NCI-H82 treated with DMSO at 0.1 percent for 48 hours (cell line): ENCODE results near the gene EDN2.

ENCODE experiments used
- DNase-seq: peaks from one replicate; lab custom pipeline; 2025; ENCODE audit not compliant: unreplicated experiment; lab: John Stamatoyannopoulos, UW

EDN2 gene

GRCh38 chr1:41518471-41518870 lies 34.0 kb upstream of the EDN2 start:
- no peak for DNase-seq

- DNase-seq = no peak
Measured at GRCh38 chr1:41517062-41517438, 32.6 kb upstream of the EDN2 start.

GRCh38 chr1:41516168-41517061 lies 31.9 kb upstream of the EDN2 start:
- DNase-seq = peak; percentile 57

- no peak for DNase-seq
Measured at GRCh38 chr1:41515778-41516167, 31.3 kb upstream of the EDN2 start.

GRCh38 chr1:41515131-41515678 lies 30.7 kb upstream of the EDN2 start:
- no peak for DNase-seq

GRCh38 chr1:41514381-41514780 lies 29.9 kb upstream of the EDN2 start:
- DNase-seq = no peak

GRCh38 chr1:41513383-41513735 lies 28.9 kb upstream of the EDN2 start:
- DNase-seq = no peak

GRCh38 chr1:41512701-41513382 lies 28.4 kb upstream of the EDN2 start:
- DNase-seq = no peak

GRCh38 chr1:41511239-41511540 lies 26.7 kb upstream of the EDN2 start:
- no peak for DNase-seq

GRCh38 chr1:41510531-41511238 lies 26.2 kb upstream of the EDN2 start:
- no peak for DNase-seq

- DNase-seq = no peak
Measured at GRCh38 chr1:41509270-41509671, 24.8 kb upstream of the EDN2 start.

- DNase-seq = no peak
Measured at GRCh38 chr1:41508290-41508689, 23.8 kb upstream of the EDN2 start.

- DNase-seq = no peak
Measured at GRCh38 chr1:41507836-41508235, 23.4 kb upstream of the EDN2 start.

- DNase-seq = peak; percentile 18
Measured at GRCh38 chr1:41507110-41507720, 22.7 kb upstream of the EDN2 start.

- DNase-seq = peak; percentile 47
Measured at GRCh38 chr1:41504114-41505035, 19.9 kb upstream of the EDN2 start.

GRCh38 chr1:41503538-41504113 lies 19.1 kb upstream of the EDN2 start:
- DNase-seq = no peak

- no peak for DNase-seq
Measured at GRCh38 chr1:41502912-41503311, 18.4 kb upstream of the EDN2 start.

GRCh38 chr1:41501581-41501980 lies 17.1 kb upstream of the EDN2 start:
- DNase-seq = no peak

GRCh38 chr1:41500781-41501518 lies 16.5 kb upstream of the EDN2 start:
- no peak for DNase-seq
